ENCODE measurements around the gene CEP19.

The CEP19 gene

GRCh38 chr3:196706327-196706726 lies 5.7 kb downstream of the CEP19 start:
- no peak for DNase-seq (ENCODE audit: low read depth, low spot score)
- TF ChIP-seq, protein P1, sequence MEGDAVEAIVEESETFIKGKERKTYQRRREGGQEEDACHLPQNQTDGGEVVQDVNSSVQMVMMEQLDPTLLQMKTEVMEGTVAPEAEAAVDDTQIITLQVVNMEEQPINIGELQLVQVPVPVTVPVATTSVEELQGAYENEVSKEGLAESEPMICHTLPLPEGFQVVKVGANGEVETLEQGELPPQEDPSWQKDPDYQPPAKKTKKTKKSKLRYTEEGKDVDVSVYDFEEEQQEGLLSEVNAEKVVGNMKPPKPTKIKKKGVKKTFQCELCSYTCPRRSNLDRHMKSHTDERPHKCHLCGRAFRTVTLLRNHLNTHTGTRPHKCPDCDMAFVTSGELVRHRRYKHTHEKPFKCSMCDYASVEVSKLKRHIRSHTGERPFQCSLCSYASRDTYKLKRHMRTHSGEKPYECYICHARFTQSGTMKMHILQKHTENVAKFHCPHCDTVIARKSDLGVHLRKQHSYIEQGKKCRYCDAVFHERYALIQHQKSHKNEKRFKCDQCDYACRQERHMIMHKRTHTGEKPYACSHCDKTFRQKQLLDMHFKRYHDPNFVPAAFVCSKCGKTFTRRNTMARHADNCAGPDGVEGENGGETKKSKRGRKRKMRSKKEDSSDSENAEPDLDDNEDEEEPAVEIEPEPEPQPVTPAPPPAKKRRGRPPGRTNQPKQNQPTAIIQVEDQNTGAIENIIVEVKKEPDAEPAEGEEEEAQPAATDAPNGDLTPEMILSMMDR (IDR thresholded peaks at IDR 0.05; ENCODE audit: low read depth, low read length) = no peak
- H3K4me3 ChIP-seq (ENCODE audit: low read depth, low read length) = no peak overlapping the region
- in situ Hi-C loops (cut with HindIII; ENCODE audit: low sequenced_read_pairs) = no loop called here

DNA sequence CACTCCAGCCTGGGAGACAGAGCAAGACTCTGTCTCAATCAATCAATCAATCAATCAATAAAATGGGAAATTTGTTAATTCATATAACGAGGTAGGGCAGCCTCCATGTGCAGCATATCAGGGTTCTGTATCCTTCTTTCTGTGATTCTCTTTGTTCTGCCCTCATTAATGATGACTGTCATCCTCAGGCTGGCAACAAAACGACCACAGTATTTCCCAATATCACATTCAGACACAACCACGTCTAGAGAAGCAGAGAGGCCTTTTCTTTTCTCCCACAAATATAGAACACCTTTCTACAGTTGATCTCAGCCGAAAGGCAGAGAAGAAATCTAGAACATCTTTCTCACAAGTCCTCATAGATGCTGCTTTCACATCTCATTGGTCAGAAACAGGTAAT lies 11.2 kb downstream of the CEP19 start:
- in situ Hi-C loops (cut with HindIII; ENCODE audit: low sequenced_read_pairs) = no loop called here
- H3K4me3 ChIP-seq (ENCODE audit: low read depth, low read length) = no peak overlapping the region
- DNase-seq (ENCODE audit: low read depth, low spot score) = no peak
- TF ChIP-seq, protein P1 (IDR thresholded peaks at IDR 0.05; ENCODE audit: low read depth, low read length) = no peak

DNA sequence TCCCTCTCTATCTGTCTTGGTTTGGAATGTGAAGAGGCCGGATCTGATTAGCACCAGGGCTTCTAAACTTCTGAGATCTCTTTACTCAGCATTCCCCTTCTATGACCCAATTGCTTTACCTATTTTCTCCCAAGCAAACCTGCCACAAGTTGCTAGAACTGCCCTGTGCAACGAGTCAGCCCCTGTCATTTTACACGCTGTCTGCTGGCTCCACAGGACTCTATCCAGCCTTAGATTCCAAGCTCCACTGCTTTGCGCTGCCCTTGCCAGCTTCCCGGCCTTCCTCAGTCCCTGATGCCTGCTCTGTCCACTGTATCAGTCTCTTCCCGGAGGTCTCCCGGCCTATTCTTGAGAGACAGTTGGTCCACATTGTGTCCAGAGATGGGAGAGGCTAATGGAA lies 12.3 kb downstream of the CEP19 start:
- DNase-seq (ENCODE audit: low read depth, low spot score) = no peak
- TF ChIP-seq, protein P1 (IDR thresholded peaks at IDR 0.05; ENCODE audit: low read depth, low read length) = no peak
- in situ Hi-C loops (cut with HindIII; ENCODE audit: low sequenced_read_pairs) = no loop called here
- H3K4me3 ChIP-seq (ENCODE audit: low read depth, low read length) = no peak overlapping the region

- H3K4me3 ChIP-seq (ENCODE audit: low read depth, low read length) = no peak overlapping the region
- DNase-seq (ENCODE audit: low read depth, low spot score) = no peak
- in situ Hi-C loops (cut with HindIII; ENCODE audit: low sequenced_read_pairs) = no loop called here
- TF ChIP-seq, protein P1 (IDR thresholded peaks at IDR 0.05; ENCODE audit: low read depth, low read length) = no peak
Measured at GRCh38 chr3:196697270-196697669, 14.8 kb downstream of the CEP19 start.

DNA sequence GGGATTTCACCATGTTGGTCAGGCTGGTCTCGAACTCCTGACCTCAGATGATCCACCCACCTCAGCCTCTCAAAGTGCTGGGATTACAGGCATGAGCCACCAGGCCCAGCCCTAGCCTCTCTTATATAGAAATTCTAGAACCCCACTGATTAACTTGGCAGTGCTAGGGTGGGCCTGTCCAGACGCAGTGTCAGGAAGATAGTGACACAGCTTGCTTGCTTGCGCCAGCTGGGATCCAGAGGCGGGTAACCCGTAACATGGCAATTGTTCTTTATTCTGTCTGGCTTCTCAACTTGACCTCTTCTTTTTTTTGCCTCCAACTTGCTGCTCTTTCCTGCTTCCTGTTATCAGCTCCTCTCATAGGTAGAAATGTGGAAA lies 16.2 kb downstream of the CEP19 start:
- in situ Hi-C loops (cut with HindIII; ENCODE audit: low sequenced_read_pairs) = no loop called here
- TF ChIP-seq, protein P1 (IDR thresholded peaks at IDR 0.05; ENCODE audit: low read depth, low read length) = no peak
- H3K4me3 ChIP-seq (ENCODE audit: low read depth, low read length) = no peak overlapping the region
- DNase-seq (ENCODE audit: low read depth, low spot score) = no peak

- in situ Hi-C loops (cut with HindIII; ENCODE audit: low sequenced_read_pairs) = no loop called here
- DNase-seq (ENCODE audit: low read depth, low spot score) = no peak
- no peak overlapping the region for H3K4me3 ChIP-seq (ENCODE audit: low read depth, low read length)
- TF ChIP-seq, protein P1 (IDR thresholded peaks at IDR 0.05; ENCODE audit: low read depth, low read length) = no peak
Measured at GRCh38 chr3:196694941-196695848, 16.9 kb downstream of the CEP19 start.

Data from astrocyte of the spinal cord (primary cell).